HEK293T (cell line): ENCODE data around the gene FCRL6.

Experiments
- ARNT ChIP-seq: fragments of 450-650 bp; IDR thresholded peaks from 2 replicates; pipeline ENCODE4 v1.6.1; 2017; ENCODE audit warnings: mild to moderate bottlenecking
- BHLHE40 ChIP-seq: fragments of 450-650 bp; IDR thresholded peaks from 2 replicates; pipeline ENCODE4 v1.6.1; 2016; ENCODE audit warnings: mild to moderate bottlenecking, moderate library complexity, borderline replicate concordance
- FOXA1 ChIP-seq: fragments of 450-650 bp; IDR thresholded peaks from 2 replicates; pipeline ENCODE4 v1.6.1; 2016; ENCODE audit warnings: mild to moderate bottlenecking
- FOXK2 ChIP-seq: fragments of 450-650 bp; IDR thresholded peaks from 2 replicates; pipeline ENCODE4 v1.6.1; 2016; ENCODE audit warnings: mild to moderate bottlenecking
- FOXM1 ChIP-seq: fragments of 450-650 bp; IDR thresholded peaks from 2 replicates; pipeline ENCODE4 v1.6.1; 2017; ENCODE audit warnings: mild to moderate bottlenecking, borderline replicate concordance
- HDGF ChIP-seq: fragments of 450-650 bp; IDR thresholded peaks from 2 replicates; pipeline ENCODE4 v1.6.1; 2017; ENCODE audit warnings: antibody characterized with exemption, borderline replicate concordance
- NFRKB ChIP-seq: fragments of 450-650 bp; IDR thresholded peaks from 2 replicates; pipeline ENCODE4 v1.6.1; 2016; ENCODE audit warnings: mild to moderate bottlenecking, moderate library complexity
- SP1 ChIP-seq: fragments of 450-650 bp; IDR thresholded peaks from 2 replicates; pipeline ENCODE4 v1.6.1; 2017
- SUZ12 ChIP-seq: fragments of 450-650 bp; IDR thresholded peaks from 2 replicates; pipeline ENCODE4 v1.6.1; 2016; ENCODE audit warnings: mild to moderate bottlenecking

- TF ChIP-seq ARNT (no peak), FOXA1 (no peak), BHLHE40 (no peak), SUZ12 (no peak), SP1 (no peak), FOXK2 (no peak), FOXM1 (no peak), HDGF (no peak), NFRKB (no peak)
These were observed 23.9 kb upstream of the FCRL6 start for GRCh38 chr1:159778266-159778665.
